Neuronal stem cell (in vitro differentiated cells): Measurements from ENCODE around the gene EDRF1.
"Not testable (repeated sequence)": the region's sequence is repeated elsewhere in the genome, so short reads cannot be mapped to it uniquely, and the experiment has no call there.

Experiments used
- DNase-seq: peaks from one replicate; pipeline ENCODE4 v3.0.0-alpha.2; 2013; ENCODE audit warnings: low spot score
- H2AFZ ChIP-seq: one replicate; pipeline ENCODE4 v1.6.1; 2013; ENCODE audit warnings: mild to moderate bottlenecking, low read length, inconsistent platforms
- H2AK5ac ChIP-seq: 2 replicates; pipeline ENCODE4 v1.6.1; 2013; ENCODE audit warnings: low read depth, mild to moderate bottlenecking, inconsistent platforms, low read length, moderate library complexity, mixed read lengths
- H2BK120ac ChIP-seq: 2 replicates; pipeline ENCODE4 v1.6.1; 2013; ENCODE audit warnings: low read depth, mild to moderate bottlenecking, inconsistent platforms, low read length, moderate library complexity, mixed read lengths
- H2BK12ac ChIP-seq: one replicate; pipeline ENCODE4 v1.6.1; 2013; ENCODE audit warnings: low read length, inconsistent platforms
- H2BK15ac ChIP-seq: 2 replicates; pipeline ENCODE4 v1.6.1; 2013; ENCODE audit warnings: mild to moderate bottlenecking, low read length, inconsistent platforms, mixed read lengths
- H2BK5ac ChIP-seq: one replicate; pipeline ENCODE4 v1.6.1; 2013; ENCODE audit warnings: inconsistent platforms, mild to moderate bottlenecking, low read length, moderate library complexity
- H3K14ac ChIP-seq: one replicate; pipeline ENCODE4 v1.6.1; 2013; ENCODE audit warnings: low read length, inconsistent platforms
- H3K18ac ChIP-seq: 2 replicates; pipeline ENCODE4 v1.6.1; 2013; ENCODE audit warnings: low read length, inconsistent platforms
- H3K23ac ChIP-seq: 2 replicates; pipeline ENCODE4 v1.6.1; 2013; ENCODE audit warnings: low read depth, mild to moderate bottlenecking, mixed read lengths, low read length, inconsistent platforms; ENCODE audit not compliant: poor library complexity
- H3K27ac ChIP-seq: replicated peaks from 3 replicates; pipeline ENCODE4 v1.5.1; 2013; ENCODE audit warnings: low read length, inconsistent platforms
- H3K27me3 ChIP-seq, 3 experiments: 2 replicates each; pipeline ENCODE4 v1.6.1; 2013; ENCODE audit warnings: low read length in 3 of 3, mild to moderate bottlenecking in 2 of 3, inconsistent platforms in 1 of 3, low read depth in 1 of 3, mixed read lengths in 1 of 3, moderate library complexity in 1 of 3; ENCODE audit not compliant: control insufficient read depth in 3 of 3, insufficient read depth in 3 of 3
- H3K36me3 ChIP-seq, 2 donors: replicated peaks in 1 of 2; 2 replicates each; pipeline ENCODE4 v1.6.1; 2013; ENCODE audit warnings: low read length in 2 of 2; ENCODE audit not compliant: control insufficient read depth in 2 of 2, insufficient read depth in 2 of 2
- H3K4ac ChIP-seq: 2 replicates; pipeline ENCODE4 v1.6.1; 2013; ENCODE audit warnings: inconsistent platforms, mild to moderate bottlenecking, low read length, moderate library complexity
- H3K4me1 ChIP-seq, 2 donors: 1 replicate in 1 of 2; 2 replicates in 1 of 2; pipeline ENCODE4 v1.6.1; 2013; ENCODE audit warnings: low read length in 2 of 2, low read depth in 1 of 2; ENCODE audit not compliant: control insufficient read depth in 2 of 2, insufficient read depth in 1 of 2
- H3K4me2 ChIP-seq: one replicate; pipeline ENCODE4 v1.6.1; 2013; ENCODE audit warnings: mild to moderate bottlenecking, low read length, inconsistent platforms; ENCODE audit not compliant: insufficient read depth, poor library complexity, severe bottlenecking
- H3K4me3 ChIP-seq, 2 donors: 2 replicates each; pipeline ENCODE4 v1.5.1; 2013; ENCODE audit warnings: low read length in 2 of 2, mild to moderate bottlenecking in 2 of 2, inconsistent platforms in 1 of 2, moderate library complexity in 1 of 2
- H3K79me1 ChIP-seq: one replicate; pipeline ENCODE4 v1.6.1; 2013; ENCODE audit warnings: low read depth, mild to moderate bottlenecking, inconsistent platforms, low read length, moderate library complexity
- H3K9ac ChIP-seq: one replicate; pipeline ENCODE4 v1.6.1; 2013; ENCODE audit warnings: mild to moderate bottlenecking, low read depth, low read length, inconsistent platforms; ENCODE audit not compliant: poor library complexity
- H3K9me3 ChIP-seq, 2 donors: replicated peaks in 1 of 2; 2 replicates each; pipeline versions ENCODE3 to v1.6.1; 2013; ENCODE audit warnings: low read length in 2 of 2, mild to moderate bottlenecking in 2 of 2, inconsistent platforms in 1 of 2, low read depth in 1 of 2, mixed read lengths in 1 of 2, moderate library complexity in 1 of 2; ENCODE audit not compliant: control insufficient read depth in 2 of 2, insufficient read depth in 1 of 2
- H4K8ac ChIP-seq: one replicate; pipeline ENCODE4 v1.6.1; 2013; ENCODE audit warnings: low read depth, mild to moderate bottlenecking, inconsistent platforms, low read length, moderate library complexity
- H4K91ac ChIP-seq: one replicate; pipeline ENCODE4 v1.6.1; 2013; ENCODE audit warnings: low read length, low read depth, mild to moderate bottlenecking, inconsistent platforms; ENCODE audit not compliant: poor library complexity
- WGBS, 2 donors: extraction: QIAGEN DNeasy Blood & Tissue Kit; methylation state at CpG; one replicate each; pipeline ENCODE4 v1.1.7; 2013; ENCODE audit warnings: missing lambda C conversion rate in 2 of 2, mixed read lengths in 1 of 2; ENCODE audit not compliant: insufficient read length in 2 of 2, insufficient replicate concordance in 1 of 2; ENCODE audit errors: extremely low coverage in 2 of 2; 5-methylcytosine and 5-hydroxymethylcytosine counted together

Gene EDRF1

GRCh38 chr10:125708971-125709503, 10.5 kb upstream of the EDRF1 start:
- H3K4me2 ChIP-seq = no peak overlapping the region
- H3K9ac ChIP-seq = no peak overlapping the region
- no peak overlapping the region for H2BK15ac ChIP-seq
- H4K8ac ChIP-seq = no peak overlapping the region
- H3K4ac ChIP-seq = no peak overlapping the region
- WGBS, 2 donors = no CpG with 5 or more reads among the region's 5 CpGs
- no peaks in the 10 kb centered on the region for H3K36me3 ChIP-seq
- no peak overlapping the region for H2BK120ac ChIP-seq
- no peaks in the 10 kb centered on the region for H3K27me3 ChIP-seq
- H3K23ac ChIP-seq = no peak overlapping the region
- DNase-seq = no peak
- H2AFZ ChIP-seq = peak overlapping the region; percentile 8
- H2AK5ac ChIP-seq = no peak overlapping the region
- no peak overlapping the region for H3K18ac ChIP-seq
- no peak overlapping the region for H2BK12ac ChIP-seq
- no peak overlapping the region for H4K91ac ChIP-seq
- no peak overlapping the region for H2BK5ac ChIP-seq
- no peak overlapping the region for H3K27ac ChIP-seq
- H3K4me1 ChIP-seq = peaks cover 10 to 30% of the 10 kb centered on the region in 2 donors
- peaks cover 3% of the 10 kb centered on the region in 2 donors for H3K9me3 ChIP-seq
- no peak overlapping the region for H3K4me3 ChIP-seq
- no peak overlapping the region for H3K14ac ChIP-seq
- no peaks in the 10 kb centered on the region for H3K79me1 ChIP-seq

GRCh38 chr10:125709553-125710474, 9.7 kb upstream of the EDRF1 start:
- Histone ChIP-seq H2BK5ac (no peak overlapping the region), H3K4me2 (no peak overlapping the region), H3K9me3 (peaks cover 3% of the 10 kb centered on the region in 2 donors), H2BK120ac (no peak overlapping the region), H3K14ac (no peak overlapping the region), H3K4me3 (no peak overlapping the region), H3K4ac (no peak overlapping the region), H3K36me3 (no peaks in the 10 kb centered on the region), H2BK15ac (no peak overlapping the region), H2BK12ac (no peak overlapping the region), H2AFZ (no peak overlapping the region), H3K18ac (no peak overlapping the region), H2AK5ac (no peak overlapping the region), H3K23ac (no peak overlapping the region), H3K4me1 (peaks cover 10 to 30% of the 10 kb centered on the region in 2 donors), H3K9ac (no peak overlapping the region), H3K27ac (no peak overlapping the region), H4K91ac (no peak overlapping the region), H3K27me3 (no peaks in the 10 kb centered on the region), H3K79me1 (no peaks in the 10 kb centered on the region), H4K8ac (no peak overlapping the region)
- WGBS, 2 donors = no CpG with 5 or more reads among the region's 12 CpGs
- DNase-seq = no peak

GRCh38 chr10:125711110-125711750, 8.3 kb upstream of the EDRF1 start:
- peaks cover 3% of the 10 kb centered on the region in 2 donors for H3K9me3 ChIP-seq
- H3K4me2 ChIP-seq = no peak overlapping the region
- no peak overlapping the region for H3K27ac ChIP-seq
- no peak overlapping the region for H2AK5ac ChIP-seq
- H2BK12ac ChIP-seq = no peak overlapping the region
- H3K9ac ChIP-seq = no peak overlapping the region
- peaks cover 10 to 26% of the 10 kb centered on the region in 2 donors for H3K4me1 ChIP-seq
- no peak overlapping the region for H3K23ac ChIP-seq
- H2BK15ac ChIP-seq = no peak overlapping the region
- no peaks in the 10 kb centered on the region for H3K79me1 ChIP-seq
- H2AFZ ChIP-seq = no peak overlapping the region
- H3K36me3 ChIP-seq = no peaks in the 10 kb centered on the region
- no peak for DNase-seq
- H3K18ac ChIP-seq = no peak overlapping the region
- H4K91ac ChIP-seq = no peak overlapping the region
- H3K27me3 ChIP-seq = no peaks in the 10 kb centered on the region
- no peak overlapping the region for H4K8ac ChIP-seq
- H2BK5ac ChIP-seq = no peak overlapping the region
- no peak overlapping the region for H3K4me3 ChIP-seq
- no peak overlapping the region for H3K4ac ChIP-seq
- WGBS, 2 donors = no CpG with 5 or more reads among the region's 3 CpGs
- H2BK120ac ChIP-seq = no peak overlapping the region
- H3K14ac ChIP-seq = no peak overlapping the region

- not testable (repeated sequence) for H2BK120ac ChIP-seq, H2BK5ac ChIP-seq, H3K23ac ChIP-seq, H3K4ac ChIP-seq, H2BK12ac ChIP-seq, H2AFZ ChIP-seq, H3K9ac ChIP-seq, H2BK15ac ChIP-seq, H3K18ac ChIP-seq, H4K8ac ChIP-seq, H3K27me3 ChIP-seq, H2AK5ac ChIP-seq, H4K91ac ChIP-seq, H3K4me3 ChIP-seq, H3K36me3 ChIP-seq, H3K4me1 ChIP-seq, H3K4me2 ChIP-seq, H3K79me1 ChIP-seq, H3K27ac ChIP-seq, DNase-seq, H3K14ac ChIP-seq
- H3K9me3 ChIP-seq = peaks cover 3 to 11% of the 10 kb centered on the region in 2 donors
- WGBS, 2 donors = no CpG with 5 or more reads among the region's 4 CpGs
Observed at GRCh38 chr10:125714728-125715127, 4.8 kb upstream of the EDRF1 start.
